HEK293 (cell line): ENCODE data around the gene OXSR1.
A peak's percentile ranks its signal among the peaks of the same experiment; 100 is the strongest.

ENCODE experiments used
- CTCF ChIA-PET: fragments of 350-600 bp; formaldehyde crosslinking; extraction: SDS; loops from one replicate; lab custom pipeline; 2021; ENCODE audit warnings: antibody characterized with exemption; lab: Yijun Ruan, JAX
- POLR2A ChIA-PET: fragments of 300-600 bp; formaldehyde crosslinking; extraction: SDS; loops from one replicate; lab custom pipeline; 2020; ENCODE audit warnings: antibody characterized with exemption, inconsistent platforms; lab: Yijun Ruan, JAX
- H3K27ac ChIP-seq: fragments of 200-500 bp; sonication (Bioruptor generic); 2 replicates; pipeline ENCODE4 v1.5.1; 2014; ENCODE audit warnings: low read depth, low read length, control low read depth, inconsistent platforms; ENCODE audit errors: extremely low read depth
- H3K36me3 ChIP-seq, 2 experiments: fragments of 200-500 bp in 1 of 2; sonication (Bioruptor generic) in 1 of 2; 1 replicate in 1 of 2; 2 replicates in 1 of 2; pipeline ENCODE4 v1.5.1; 2014 to 2017; ENCODE audit warnings: inconsistent platforms in 2 of 2, low read length in 2 of 2; ENCODE audit not compliant: control insufficient read depth in 2 of 2, insufficient read depth in 1 of 2
- H3K4me1 ChIP-seq: fragments of 200-500 bp; sonication (Bioruptor generic); 2 replicates; pipeline ENCODE4 v1.5.1; 2014; ENCODE audit warnings: mild to moderate bottlenecking, low read length, inconsistent platforms; ENCODE audit not compliant: control insufficient read depth, insufficient read depth
- H3K4me3 ChIP-seq: 2 replicates; pipeline ENCODE4 v1.5.1; 2011; ENCODE audit warnings: low read depth, mild to moderate bottlenecking, control low read depth, low read length, moderate library complexity
- H3K9me3 ChIP-seq: fragments of 200-500 bp; sonication (Bioruptor generic); 2 replicates; pipeline ENCODE4 v1.5.1; 2014; ENCODE audit warnings: low read depth, low read length, inconsistent platforms; ENCODE audit not compliant: control insufficient read depth, insufficient read depth
- MYNN ChIP-seq: fragments of 450-650 bp; formaldehyde crosslinking; IDR thresholded peaks from 2 replicates; pipeline ENCODE4 v1.5.1; 2016; ENCODE audit warnings: missing biosample characterization, missing genetic modification characterization, borderline replicate concordance
- SETDB1 ChIP-seq: IDR thresholded peaks from one replicate; pipeline ENCODE4 v1.6.1; 2017; ENCODE audit warnings: mild to moderate bottlenecking, low read length, moderate library complexity, mixed read lengths; ENCODE audit not compliant: insufficient read length
- ZBTB20 ChIP-seq: fragments of 450-650 bp; formaldehyde crosslinking; IDR thresholded peaks from 2 replicates; pipeline ENCODE4 v1.5.1; 2016; ENCODE audit warnings: missing biosample characterization, missing genetic modification characterization
- ZBTB7A ChIP-seq: fragments of 450-650 bp; formaldehyde crosslinking; IDR thresholded peaks from 2 replicates; pipeline ENCODE4 v1.5.1; 2016; ENCODE audit warnings: low read depth, missing biosample characterization, missing genetic modification characterization
- ZNF211 ChIP-seq: fragments of 450-650 bp; formaldehyde crosslinking; IDR thresholded peaks from 2 replicates; pipeline ENCODE4 v1.5.1; 2016; ENCODE audit warnings: low read depth, missing biosample characterization, missing genetic modification characterization
- ZNF266 ChIP-seq: fragments of 450-650 bp; formaldehyde crosslinking; IDR thresholded peaks from 2 replicates; pipeline ENCODE4 v1.5.1; 2016; ENCODE audit warnings: missing biosample characterization, missing genetic modification characterization, low read depth
- ZNF274 ChIP-seq, 2 experiments: fragments of 200-500 bp in 1 of 2; fragments of 450-650 bp in 1 of 2; sonication (Bioruptor generic) in 1 of 2; formaldehyde crosslinking in 1 of 2; IDR thresholded peaks; 2 replicates each; pipeline versions ENCODE4 v1.5.1 to v1.6.1; 2014 to 2016; ENCODE audit warnings: borderline replicate concordance in 1 of 2, inconsistent platforms in 1 of 2, low read length in 1 of 2, missing biosample characterization in 1 of 2, missing genetic modification characterization in 1 of 2
- ZNF423 ChIP-seq: fragments of 450-650 bp; formaldehyde crosslinking; IDR thresholded peaks from 2 replicates; pipeline ENCODE4 v1.5.1; 2016; ENCODE audit warnings: missing biosample characterization, missing genetic modification characterization
- ZNF660 ChIP-seq: fragments of 450-650 bp; IDR thresholded peaks from 2 replicates; pipeline ENCODE4 v1.5.1; 2018; ENCODE audit warnings: missing biosample characterization, mild to moderate bottlenecking, missing genetic modification characterization
- ZNF747 ChIP-seq: fragments of 450-650 bp; formaldehyde crosslinking; IDR thresholded peaks from 2 replicates; pipeline ENCODE4 v1.5.1; 2016; ENCODE audit warnings: missing biosample characterization, missing genetic modification characterization
- ZNF791 ChIP-seq: fragments of 450-650 bp; formaldehyde crosslinking; IDR thresholded peaks from 2 replicates; pipeline ENCODE4 v1.5.1; 2016; ENCODE audit warnings: missing biosample characterization, missing genetic modification characterization
- TF ChIP-seq, protein P1 (sequence below): fragments of 450-650 bp; formaldehyde crosslinking; IDR thresholded peaks from 2 replicates; pipeline ENCODE4; 2016; ENCODE audit warnings: missing biosample characterization, missing genetic modification characterization
- TF ChIP-seq, protein P2 (sequence below): IDR thresholded peaks from 2 replicates; pipeline ENCODE4 v1.6.1; 2011; ENCODE audit warnings: mild to moderate bottlenecking, low read depth, low read length, borderline replicate concordance
- TF ChIP-seq, protein P3 (sequence below): fragments of 450-650 bp; formaldehyde crosslinking; IDR thresholded peaks from 2 replicates; pipeline ENCODE4 v1.5.1; 2016; ENCODE audit warnings: missing biosample characterization, missing genetic modification characterization
- TF ChIP-seq, protein P4 (sequence below): fragments of 450-650 bp; formaldehyde crosslinking; conservative IDR thresholded peaks from 2 replicates; pipeline ENCODE4 v1.5.1; 2016; ENCODE audit warnings: low read depth, missing biosample characterization, missing genetic modification characterization
- TF ChIP-seq, protein P5 (sequence below): fragments of 450-650 bp; formaldehyde crosslinking; IDR thresholded peaks from 2 replicates; pipeline ENCODE4 v1.5.1; 2016; ENCODE audit warnings: missing biosample characterization, missing genetic modification characterization, low read depth

The OXSR1 gene

DNA sequence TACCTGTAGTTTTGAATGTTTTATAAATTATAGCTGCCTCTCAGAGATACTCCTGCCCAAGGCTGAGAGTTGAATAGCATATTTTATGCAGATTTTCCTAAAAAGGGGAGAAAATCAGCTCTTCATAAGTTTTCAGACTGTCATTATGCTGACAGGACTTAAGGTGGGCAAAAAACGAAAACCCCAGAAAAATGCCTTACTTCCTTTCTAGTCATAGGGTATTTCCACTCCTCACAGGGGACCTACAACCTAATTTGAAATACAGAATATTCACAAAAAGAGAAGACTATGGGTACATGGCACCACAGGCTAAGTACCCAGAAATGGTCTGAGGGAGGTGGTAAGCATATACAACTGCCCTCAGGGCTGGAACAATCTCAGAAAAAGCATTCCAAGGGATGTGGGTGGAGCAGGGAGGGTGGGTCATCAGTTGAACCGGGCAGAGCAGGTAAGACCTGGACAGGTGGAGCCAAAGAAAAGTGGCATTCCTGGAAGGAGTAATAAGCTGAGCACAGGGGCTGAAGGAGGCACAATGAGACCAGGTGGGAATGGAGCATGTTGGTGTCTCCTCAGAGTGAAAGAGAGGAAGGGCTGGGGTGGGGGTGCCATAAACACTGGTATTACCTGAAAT, 10.6 kb upstream of the OXSR1 start:
- Histone ChIP-seq H3K4me3 (no peak overlapping the region), H3K36me3 (no peaks in the 10 kb centered on the region), H3K9me3 (no peaks in the 10 kb centered on the region), H3K27ac (no peak overlapping the region), H3K4me1 (peaks cover 4% of the 10 kb centered on the region; the same call in 1 of the 2 replicates)
- ChIA-PET CTCF (interaction anchor here (0.8 to 1.5 kb wide), 2 partner anchors 8 to 12 kb away, joined by 3 to 5 read pairs; no protein-coding TSS in a partner anchor), POLR2A (interaction anchor here (1.2 to 1.6 kb wide), 2 partner anchors 10 to 18 kb away, joined by 3 to 5 read pairs; partner anchors contain the start of genes ACAA1 and OXSR1)
- TF ChIP-seq ZNF211 (tag by site-specific recombination): no peak
- TF ChIP-seq, protein P1, sequence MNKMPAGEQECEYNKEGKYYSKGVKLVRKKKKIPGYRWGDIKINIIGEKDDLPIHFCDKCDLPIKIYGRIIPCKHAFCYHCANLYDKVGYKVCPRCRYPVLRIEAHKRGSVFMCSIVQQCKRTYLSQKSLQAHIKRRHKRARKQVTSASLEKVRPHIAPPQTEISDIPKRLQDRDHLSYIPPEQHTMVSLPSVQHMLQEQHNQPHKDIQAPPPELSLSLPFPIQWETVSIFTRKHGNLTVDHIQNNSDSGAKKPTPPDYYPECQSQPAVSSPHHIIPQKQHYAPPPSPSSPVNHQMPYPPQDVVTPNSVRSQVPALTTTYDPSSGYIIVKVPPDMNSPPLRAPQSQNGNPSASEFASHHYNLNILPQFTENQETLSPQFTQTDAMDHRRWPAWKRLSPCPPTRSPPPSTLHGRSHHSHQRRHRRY (tag by site-specific recombination): no peak
- TF ChIP-seq ZBTB7A (tag by site-specific recombination): no peak
- TF ChIP-seq ZNF660 (tag by site-specific recombination): 0 out of 2 replicates have a peak, but pooled peaks have one; percentile 67

DNA sequence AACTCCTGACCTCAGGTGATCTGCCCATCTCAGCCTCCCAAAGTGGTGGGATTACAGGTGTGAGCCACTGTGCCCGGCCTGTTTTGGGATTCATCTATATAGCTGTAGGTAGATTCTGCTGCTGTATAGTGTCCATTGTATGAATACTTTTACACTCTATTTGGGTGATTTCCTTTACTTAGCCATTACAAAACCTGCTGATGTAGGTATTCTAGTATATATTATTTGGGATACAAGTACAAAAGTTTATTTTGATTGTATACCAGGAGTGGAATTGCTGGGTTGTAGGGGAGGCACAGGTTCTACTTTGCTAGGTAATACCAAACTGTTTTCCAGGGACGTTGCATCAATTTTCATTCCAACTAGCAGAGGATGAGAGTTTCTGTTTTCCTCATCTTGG, 9.5 kb upstream of the OXSR1 start:
- ChIA-PET POLR2A (no interaction called here), CTCF (no interaction called here)
- H3K36me3 ChIP-seq: no peaks in the 10 kb centered on the region
- TF ChIP-seq, protein P2, sequence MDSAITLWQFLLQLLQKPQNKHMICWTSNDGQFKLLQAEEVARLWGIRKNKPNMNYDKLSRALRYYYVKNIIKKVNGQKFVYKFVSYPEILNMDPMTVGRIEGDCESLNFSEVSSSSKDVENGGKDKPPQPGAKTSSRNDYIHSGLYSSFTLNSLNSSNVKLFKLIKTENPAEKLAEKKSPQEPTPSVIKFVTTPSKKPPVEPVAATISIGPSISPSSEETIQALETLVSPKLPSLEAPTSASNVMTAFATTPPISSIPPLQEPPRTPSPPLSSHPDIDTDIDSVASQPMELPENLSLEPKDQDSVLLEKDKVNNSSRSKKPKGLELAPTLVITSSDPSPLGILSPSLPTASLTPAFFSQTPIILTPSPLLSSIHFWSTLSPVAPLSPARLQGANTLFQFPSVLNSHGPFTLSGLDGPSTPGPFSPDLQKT: no peak
- no peak for TF ChIP-seq ZNF791 (tag by site-specific recombination)
- no peak for TF ChIP-seq MYNN (tag by site-specific recombination)
- TF ChIP-seq ZNF747 (tag by site-specific recombination): no peak
- no peak overlapping the region for H3K27ac ChIP-seq
- H3K4me1 ChIP-seq: peaks cover 4% of the 10 kb centered on the region; the same call in 1 of the 2 replicates
- H3K4me3 ChIP-seq: no peak overlapping the region
- no peaks in the 10 kb centered on the region for H3K9me3 ChIP-seq

DNA sequence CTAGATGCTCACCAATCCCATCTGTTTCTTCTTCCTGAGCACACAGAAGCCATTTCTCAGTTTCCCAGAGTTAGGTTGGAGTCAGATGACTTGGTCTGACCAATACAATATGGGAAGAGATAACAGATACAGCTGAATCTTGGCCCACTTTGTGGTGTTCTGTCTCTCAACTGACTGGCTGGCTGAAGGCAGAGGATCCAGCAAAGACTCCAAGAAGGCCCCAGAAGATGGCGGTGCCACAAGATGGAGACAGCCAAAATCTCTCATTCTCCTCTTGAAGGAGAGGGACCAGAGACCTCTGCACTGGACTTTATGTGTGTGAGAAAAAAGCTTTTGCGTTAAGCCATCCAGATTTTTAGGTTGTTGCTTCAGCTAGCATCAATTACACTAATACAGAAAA, 8.2 kb upstream of the OXSR1 start:
- ChIA-PET CTCF (no interaction called here), POLR2A (interaction anchor here (1.5 kb wide), 1 partner anchor 20 kb away, joined by 16 read pairs; the partner anchor contains the start of gene ACAA1)
- H3K4me3 ChIP-seq: no peak overlapping the region
- H3K9me3 ChIP-seq: no peaks in the 10 kb centered on the region
- no peak overlapping the region for H3K27ac ChIP-seq
- no peaks in the 10 kb centered on the region for H3K36me3 ChIP-seq
- H3K4me1 ChIP-seq: peaks cover 4% of the 10 kb centered on the region; the same call in 1 of the 2 replicates
- TF ChIP-seq, protein P3, sequence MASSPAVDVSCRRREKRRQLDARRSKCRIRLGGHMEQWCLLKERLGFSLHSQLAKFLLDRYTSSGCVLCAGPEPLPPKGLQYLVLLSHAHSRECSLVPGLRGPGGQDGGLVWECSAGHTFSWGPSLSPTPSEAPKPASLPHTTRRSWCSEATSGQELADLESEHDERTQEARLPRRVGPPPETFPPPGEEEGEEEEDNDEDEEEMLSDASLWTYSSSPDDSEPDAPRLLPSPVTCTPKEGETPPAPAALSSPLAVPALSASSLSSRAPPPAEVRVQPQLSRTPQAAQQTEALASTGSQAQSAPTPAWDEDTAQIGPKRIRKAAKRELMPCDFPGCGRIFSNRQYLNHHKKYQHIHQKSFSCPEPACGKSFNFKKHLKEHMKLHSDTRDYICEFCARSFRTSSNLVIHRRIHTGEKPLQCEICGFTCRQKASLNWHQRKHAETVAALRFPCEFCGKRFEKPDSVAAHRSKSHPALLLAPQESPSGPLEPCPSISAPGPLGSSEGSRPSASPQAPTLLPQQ (tag by site-specific recombination): no peak
- TF ChIP-seq ZNF423 (tag by site-specific recombination) (no peak), ZNF274 (IDR thresholded peaks at IDR 0.05; ENCODE audit: low read length) (no peak), ZNF274 (tag by site-specific recombination; IDR thresholded peaks at IDR 0.05; ENCODE audit: borderline replicate concordance) (no peak), SETDB1 (no peak), ZNF266 (tag by site-specific recombination) (no peak), ZBTB20 (tag by site-specific recombination) (no peak)
- TF ChIP-seq, protein P4, sequence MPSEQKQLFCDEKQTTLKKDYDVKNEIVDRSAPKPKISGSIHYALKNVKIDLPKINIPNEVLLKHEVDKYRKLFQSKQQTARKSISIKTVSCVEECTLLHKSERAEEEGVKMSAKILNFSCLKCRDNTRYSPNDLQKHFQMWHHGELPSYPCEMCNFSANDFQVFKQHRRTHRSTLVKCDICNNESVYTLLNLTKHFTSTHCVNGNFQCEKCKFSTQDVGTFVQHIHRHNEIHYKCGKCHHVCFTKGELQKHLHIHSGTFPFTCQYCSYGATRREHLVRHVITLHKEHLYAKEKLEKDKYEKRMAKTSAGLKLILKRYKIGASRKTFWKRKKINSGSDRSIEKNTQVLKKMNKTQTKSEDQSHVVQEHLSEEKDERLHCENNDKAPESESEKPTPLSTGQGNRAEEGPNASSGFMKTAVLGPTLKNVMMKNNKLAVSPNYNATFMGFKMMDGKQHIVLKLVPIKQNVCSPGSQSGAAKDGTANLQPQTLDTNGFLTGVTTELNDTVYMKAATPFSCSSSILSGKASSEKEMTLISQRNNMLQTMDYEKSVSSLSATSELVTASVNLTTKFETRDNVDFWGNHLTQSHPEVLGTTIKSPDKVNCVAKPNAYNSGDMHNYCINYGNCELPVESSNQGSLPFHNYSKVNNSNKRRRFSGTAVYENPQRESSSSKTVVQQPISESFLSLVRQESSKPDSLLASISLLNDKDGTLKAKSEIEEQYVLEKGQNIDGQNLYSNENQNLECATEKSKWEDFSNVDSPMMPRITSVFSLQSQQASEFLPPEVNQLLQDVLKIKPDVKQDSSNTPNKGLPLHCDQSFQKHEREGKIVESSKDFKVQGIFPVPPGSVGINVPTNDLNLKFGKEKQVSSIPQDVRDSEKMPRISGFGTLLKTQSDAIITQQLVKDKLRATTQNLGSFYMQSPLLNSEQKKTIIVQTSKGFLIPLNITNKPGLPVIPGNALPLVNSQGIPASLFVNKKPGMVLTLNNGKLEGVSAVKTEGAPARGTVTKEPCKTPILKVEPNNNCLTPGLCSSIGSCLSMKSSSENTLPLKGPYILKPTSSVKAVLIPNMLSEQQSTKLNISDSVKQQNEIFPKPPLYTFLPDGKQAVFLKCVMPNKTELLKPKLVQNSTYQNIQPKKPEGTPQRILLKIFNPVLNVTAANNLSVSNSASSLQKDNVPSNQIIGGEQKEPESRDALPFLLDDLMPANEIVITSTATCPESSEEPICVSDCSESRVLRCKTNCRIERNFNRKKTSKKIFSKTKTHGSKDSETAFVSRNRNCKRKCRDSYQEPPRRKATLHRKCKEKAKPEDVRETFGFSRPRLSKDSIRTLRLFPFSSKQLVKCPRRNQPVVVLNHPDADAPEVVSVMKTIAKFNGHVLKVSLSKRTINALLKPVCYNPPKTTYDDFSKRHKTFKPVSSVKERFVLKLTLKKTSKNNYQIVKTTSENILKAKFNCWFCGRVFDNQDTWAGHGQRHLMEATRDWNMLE: no peak
- TF ChIP-seq, protein P5, sequence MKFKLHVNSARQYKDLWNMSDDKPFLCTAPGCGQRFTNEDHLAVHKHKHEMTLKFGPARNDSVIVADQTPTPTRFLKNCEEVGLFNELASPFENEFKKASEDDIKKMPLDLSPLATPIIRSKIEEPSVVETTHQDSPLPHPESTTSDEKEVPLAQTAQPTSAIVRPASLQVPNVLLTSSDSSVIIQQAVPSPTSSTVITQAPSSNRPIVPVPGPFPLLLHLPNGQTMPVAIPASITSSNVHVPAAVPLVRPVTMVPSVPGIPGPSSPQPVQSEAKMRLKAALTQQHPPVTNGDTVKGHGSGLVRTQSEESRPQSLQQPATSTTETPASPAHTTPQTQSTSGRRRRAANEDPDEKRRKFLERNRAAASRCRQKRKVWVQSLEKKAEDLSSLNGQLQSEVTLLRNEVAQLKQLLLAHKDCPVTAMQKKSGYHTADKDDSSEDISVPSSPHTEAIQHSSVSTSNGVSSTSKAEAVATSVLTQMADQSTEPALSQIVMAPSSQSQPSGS (tag by site-specific recombination): no peak
